ENCODE data around the gene PCNA.
A peak's percentile ranks its signal among the peaks of the same experiment; 100 is the strongest.
"Not testable (repeated sequence)": the region's sequence is repeated elsewhere in the genome, so short reads cannot be mapped to it uniquely, and the experiment has no call there.

The PCNA gene

DNA sequence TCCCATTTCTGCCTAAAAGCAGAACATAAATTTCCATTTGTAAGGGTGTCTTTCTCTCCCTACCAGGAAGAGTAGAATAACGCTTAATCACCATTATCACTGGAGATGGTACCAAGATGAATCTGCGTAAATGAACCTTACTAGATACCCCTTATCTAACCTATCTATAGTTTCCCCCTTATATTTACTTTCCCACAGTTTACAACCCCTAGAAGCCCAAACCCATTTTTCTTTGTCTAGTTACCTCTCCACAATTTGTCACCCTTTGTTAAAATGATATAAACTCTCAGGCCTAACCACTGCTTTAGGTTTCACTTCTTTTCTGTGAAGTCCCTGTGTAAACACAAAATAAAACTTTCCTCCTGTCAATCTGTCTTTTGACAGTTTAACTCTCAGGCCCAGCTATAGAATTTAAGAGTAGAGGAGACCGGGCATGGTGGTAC lies 45.5 kb downstream of the PCNA start:
- Histone ChIP-seq H3K27ac (ENCODE audit: low read length) (no peak overlapping the region), H3K4me3 (ENCODE audit: low read depth in 1 of 2, low read length in 2 of 2) (no peak overlapping the region)

DNA sequence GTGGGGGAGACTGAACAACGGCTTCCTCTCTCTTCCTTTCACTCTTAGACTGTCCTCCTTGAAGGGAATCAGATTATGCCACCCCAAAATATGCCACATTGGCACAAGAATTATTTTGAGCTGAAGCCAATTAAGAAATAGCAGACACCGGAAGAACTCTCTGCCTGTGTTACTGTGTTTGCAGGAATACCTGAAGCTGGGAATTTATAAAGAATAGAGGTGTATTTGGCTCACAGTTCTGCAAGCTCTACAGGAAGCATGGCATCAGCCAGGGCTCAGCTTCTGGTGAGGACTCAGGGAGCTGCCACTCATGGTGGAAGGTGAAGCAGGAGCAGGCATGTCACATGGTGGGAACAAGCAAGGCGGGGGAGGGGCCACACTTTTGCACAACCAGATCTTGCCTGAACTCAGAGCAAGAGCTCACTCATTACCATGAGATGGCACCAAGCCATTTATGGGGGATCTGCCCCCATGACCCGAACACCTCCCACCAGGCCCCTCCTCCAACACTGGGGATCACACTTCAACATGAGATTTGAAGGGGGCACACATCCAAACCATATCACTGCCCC lies 46.0 kb downstream of the PCNA start:
- Histone ChIP-seq H3K4me3 (ENCODE audit: low read depth in 1 of 2, low read length in 2 of 2) (no peak overlapping the region), H3K36me3 (ENCODE audit: control insufficient read depth in 1 of 2, insufficient read depth in 2 of 2, low read length in 2 of 2) (no peaks in the 10 kb centered on the region), H3K4me1 (ENCODE audit: control insufficient read depth in 1 of 2, insufficient read depth in 2 of 2, low read length in 2 of 2) (peaks cover 4 to 12% of the 10 kb centered on the region in 2 donors)

More for the DNA sequence above, 45.5 kb downstream of the PCNA start:
- Histone ChIP-seq H3K9me3 (ENCODE audit: control insufficient read depth in 1 of 2, low read length in 2 of 2) (no peaks in the 10 kb centered on the region), H3K36me3 (ENCODE audit: control insufficient read depth in 1 of 2, insufficient read depth in 2 of 2, low read length in 2 of 2) (no peaks in the 10 kb centered on the region), H3K27me3 (ENCODE audit: low read depth, low read length) (no peaks in the 10 kb centered on the region), H3K4me1 (ENCODE audit: control insufficient read depth in 1 of 2, insufficient read depth in 2 of 2, low read length in 2 of 2) (peaks cover 4 to 12% of the 10 kb centered on the region in 2 donors)

GRCh38 chr20:5072756-5073659 lies 46.8 kb downstream of the PCNA start:
- Histone ChIP-seq H3K9me3 (ENCODE audit: control insufficient read depth in 1 of 2, low read length in 2 of 2) (no peaks in the 10 kb centered on the region), H3K27ac (ENCODE audit: low read length) (peak overlapping the region; percentile 49), H3K4me1 (ENCODE audit: control insufficient read depth in 1 of 2, insufficient read depth in 2 of 2, low read length in 2 of 2) (peaks cover 4 to 12% of the 10 kb centered on the region in 2 donors), H3K27me3 (ENCODE audit: low read depth, low read length) (no peaks in the 10 kb centered on the region), H3K4me3 (ENCODE audit: low read depth in 1 of 2, low read length in 2 of 2) (no peak overlapping the region), H3K36me3 (ENCODE audit: control insufficient read depth in 1 of 2, insufficient read depth in 2 of 2, low read length in 2 of 2) (no peaks in the 10 kb centered on the region)

More for the DNA sequence above, 46.0 kb downstream of the PCNA start:
- H3K27me3 ChIP-seq (ENCODE audit: low read depth, low read length) = no peaks in the 10 kb centered on the region
- no peaks in the 10 kb centered on the region for H3K9me3 ChIP-seq (ENCODE audit: control insufficient read depth in 1 of 2, low read length in 2 of 2)
- H3K27ac ChIP-seq (ENCODE audit: low read length) = peak overlapping the region; percentile 32

GRCh38 chr20:5071942-5072341 lies 47.8 kb downstream of the PCNA start:
- not testable (repeated sequence) for H3K27me3 ChIP-seq (ENCODE audit: low read depth, low read length); H3K9me3 ChIP-seq (ENCODE audit: control insufficient read depth in 1 of 2, low read length in 2 of 2); H3K4me3 ChIP-seq (ENCODE audit: low read depth in 1 of 2, low read length in 2 of 2); H3K36me3 ChIP-seq (ENCODE audit: control insufficient read depth in 1 of 2, insufficient read depth in 2 of 2, low read length in 2 of 2); H3K27ac ChIP-seq (ENCODE audit: low read length)
- peaks cover 4 to 12% of the 10 kb centered on the region in 2 donors for H3K4me1 ChIP-seq (ENCODE audit: control insufficient read depth in 1 of 2, insufficient read depth in 2 of 2, low read length in 2 of 2)

DNA sequence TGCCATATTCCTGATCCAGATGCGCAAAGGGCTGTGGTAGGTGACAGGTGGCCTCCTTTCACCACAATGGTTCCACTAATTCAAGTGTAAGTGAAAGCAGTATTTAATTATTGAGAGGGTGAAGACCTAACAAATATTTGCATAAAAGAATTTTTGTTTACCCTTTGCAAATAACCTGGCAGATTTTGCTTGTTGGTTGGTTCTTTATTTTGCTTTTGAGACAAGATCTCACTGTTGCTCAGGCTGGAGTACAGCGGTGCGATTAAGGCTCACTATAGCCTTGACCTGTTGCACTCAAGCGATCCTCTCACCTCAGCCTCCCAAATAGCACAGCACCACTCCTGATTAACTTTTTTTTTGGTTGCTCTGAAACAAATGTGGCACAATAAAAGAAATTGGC lies 49.2 kb downstream of the PCNA start:
- Histone ChIP-seq H3K4me1 (ENCODE audit: control insufficient read depth in 1 of 2, insufficient read depth in 2 of 2, low read length in 2 of 2) (peaks cover 4 to 12% of the 10 kb centered on the region in 2 donors), H3K36me3 (ENCODE audit: control insufficient read depth in 1 of 2, insufficient read depth in 2 of 2, low read length in 2 of 2) (no peaks in the 10 kb centered on the region), H3K9me3 (ENCODE audit: control insufficient read depth in 1 of 2, low read length in 2 of 2) (no peaks in the 10 kb centered on the region), H3K4me3 (ENCODE audit: low read depth in 1 of 2, low read length in 2 of 2) (no peak overlapping the region), H3K27ac (ENCODE audit: low read length) (no peak overlapping the region), H3K27me3 (ENCODE audit: low read depth, low read length) (no peaks in the 10 kb centered on the region)

DNA sequence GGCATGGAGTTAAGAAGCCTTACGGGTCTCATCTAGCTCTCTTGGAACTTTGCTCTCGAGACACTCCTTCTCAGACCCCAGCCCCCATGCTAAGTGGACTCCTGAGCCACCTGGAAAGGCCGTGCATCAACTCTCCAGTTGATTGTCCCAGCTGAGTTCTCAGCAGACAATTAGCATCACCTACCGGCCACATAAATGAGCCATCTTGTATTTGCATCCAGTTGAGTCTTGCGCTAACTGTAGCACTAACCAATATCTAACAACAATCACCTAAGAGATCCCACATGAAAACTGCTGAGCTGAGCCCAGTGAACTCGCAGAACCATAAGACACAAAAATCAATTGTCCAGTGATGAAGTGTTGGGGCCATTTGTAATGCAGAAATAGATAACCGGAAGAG lies 49.7 kb downstream of the PCNA start:
- H3K9me3 ChIP-seq (ENCODE audit: control insufficient read depth in 1 of 2, low read length in 2 of 2) = no peaks in the 10 kb centered on the region
- H3K4me1 ChIP-seq (ENCODE audit: control insufficient read depth in 1 of 2, insufficient read depth in 2 of 2, low read length in 2 of 2) = peaks cover 4 to 12% of the 10 kb centered on the region in 2 donors
- no peaks in the 10 kb centered on the region for H3K36me3 ChIP-seq (ENCODE audit: control insufficient read depth in 1 of 2, insufficient read depth in 2 of 2, low read length in 2 of 2)
- H3K27me3 ChIP-seq (ENCODE audit: low read depth, low read length) = no peaks in the 10 kb centered on the region
- no peak overlapping the region for H3K4me3 ChIP-seq (ENCODE audit: low read depth in 1 of 2, low read length in 2 of 2)
- H3K27ac ChIP-seq (ENCODE audit: low read length) = no peak overlapping the region

GRCh38 chr20:5069141-5069806 lies 50.5 kb downstream of the PCNA start:
- H3K27me3 ChIP-seq (ENCODE audit: low read depth, low read length) = no peaks in the 10 kb centered on the region

DNA sequence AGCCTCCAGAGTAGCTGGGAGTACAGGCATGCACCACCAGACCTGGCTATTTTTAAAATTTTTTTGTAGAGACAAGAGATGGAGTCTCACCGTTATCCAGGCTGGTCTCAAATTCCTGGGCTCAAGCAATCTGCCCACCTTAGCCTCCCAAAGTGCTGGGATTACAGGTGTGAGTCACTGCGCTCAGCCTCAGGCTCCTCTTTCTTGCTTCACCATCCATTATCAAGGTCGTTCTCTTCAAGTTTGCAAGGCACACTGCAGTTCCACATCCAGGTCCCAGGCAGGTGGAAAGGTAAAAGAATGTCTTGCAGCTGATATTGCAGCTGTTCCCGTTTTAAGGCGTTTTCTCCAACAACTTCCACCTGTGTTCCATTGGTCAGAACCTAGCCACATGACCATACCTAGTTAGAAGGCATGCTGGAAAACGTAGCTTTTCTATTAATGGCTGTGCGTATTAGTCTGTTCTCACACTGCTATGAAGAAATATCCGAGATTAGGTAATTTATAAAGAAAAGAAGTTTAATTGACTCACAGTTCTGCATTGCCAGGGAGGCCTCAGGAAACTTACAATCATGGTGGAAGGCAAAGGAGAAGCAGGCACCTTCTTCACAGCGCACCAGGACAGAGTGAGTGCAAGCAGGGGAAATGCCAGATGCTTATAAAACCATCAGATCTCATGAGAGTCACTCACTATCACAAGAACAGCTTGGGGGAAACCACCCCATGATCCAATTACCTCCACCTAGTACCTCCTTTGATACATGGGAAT lies 51.7 kb downstream of the PCNA start:
- Histone ChIP-seq H3K36me3 (ENCODE audit: control insufficient read depth in 1 of 2, insufficient read depth in 2 of 2, low read length in 2 of 2) (no peaks in the 10 kb centered on the region), H3K9me3 (ENCODE audit: control insufficient read depth in 1 of 2, low read length in 2 of 2) (no peaks in the 10 kb centered on the region), H3K4me3 (ENCODE audit: low read depth in 1 of 2, low read length in 2 of 2) (no peak overlapping the region)

More at GRCh38 chr20:5069141-5069806, 50.5 kb downstream of the PCNA start:
- Histone ChIP-seq H3K4me1 (ENCODE audit: control insufficient read depth in 1 of 2, insufficient read depth in 2 of 2, low read length in 2 of 2) (peaks cover 4 to 12% of the 10 kb centered on the region in 2 donors), H3K36me3 (ENCODE audit: control insufficient read depth in 1 of 2, insufficient read depth in 2 of 2, low read length in 2 of 2) (no peaks in the 10 kb centered on the region), H3K9me3 (ENCODE audit: control insufficient read depth in 1 of 2, low read length in 2 of 2) (no peaks in the 10 kb centered on the region), H3K27ac (ENCODE audit: low read length) (no peak overlapping the region), H3K4me3 (ENCODE audit: low read depth in 1 of 2, low read length in 2 of 2) (no peak overlapping the region)

DNA sequence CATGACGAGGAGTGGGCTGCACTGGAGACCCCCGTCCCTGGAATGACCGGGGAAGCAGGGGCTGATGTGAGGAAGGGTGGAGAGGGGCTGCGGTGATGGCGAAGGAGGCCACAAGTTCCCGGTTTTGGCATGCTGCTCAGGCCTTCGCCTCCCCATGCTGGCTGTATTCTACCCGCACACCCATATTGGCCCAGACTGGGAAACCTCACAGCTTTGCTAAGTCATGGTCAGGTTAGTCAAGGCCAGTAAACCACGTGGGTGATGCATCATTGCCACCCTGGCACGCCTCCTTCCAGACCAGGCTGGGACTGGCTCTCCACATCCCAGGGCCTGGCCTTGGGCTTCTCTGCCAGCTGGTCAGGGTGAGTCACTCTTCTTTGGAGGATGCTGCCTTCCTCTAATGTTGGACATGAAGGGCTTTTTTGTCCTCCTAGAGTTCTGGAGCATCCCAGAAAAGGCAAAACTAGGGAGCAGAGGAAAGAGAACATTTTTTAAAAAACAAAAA lies 53.8 kb downstream of the PCNA start:
- no peak overlapping the region for H3K4me3 ChIP-seq (ENCODE audit: low read depth in 1 of 2, low read length in 2 of 2)
- H3K9me3 ChIP-seq (ENCODE audit: control insufficient read depth in 1 of 2, low read length in 2 of 2) = no peaks in the 10 kb centered on the region
- no peaks in the 10 kb centered on the region for H3K27me3 ChIP-seq (ENCODE audit: low read depth, low read length)
- H3K27ac ChIP-seq (ENCODE audit: low read length) = no peak overlapping the region
- H3K36me3 ChIP-seq (ENCODE audit: control insufficient read depth in 1 of 2, insufficient read depth in 2 of 2, low read length in 2 of 2) = no peaks in the 10 kb centered on the region
- no peaks in the 10 kb centered on the region for H3K4me1 ChIP-seq (ENCODE audit: control insufficient read depth in 1 of 2, insufficient read depth in 2 of 2, low read length in 2 of 2)

More for the DNA sequence above, 51.7 kb downstream of the PCNA start:
- Histone ChIP-seq H3K27me3 (ENCODE audit: low read depth, low read length) (no peaks in the 10 kb centered on the region), H3K4me1 (ENCODE audit: control insufficient read depth in 1 of 2, insufficient read depth in 2 of 2, low read length in 2 of 2) (peaks cover 4% of the 10 kb centered on the region in 2 donors), H3K27ac (ENCODE audit: low read length) (no peak overlapping the region)

GRCh38 chr20:5065166-5065878 lies 54.4 kb downstream of the PCNA start:
- Histone ChIP-seq H3K36me3 (ENCODE audit: control insufficient read depth in 1 of 2, insufficient read depth in 2 of 2, low read length in 2 of 2) (no peaks in the 10 kb centered on the region), H3K27ac (ENCODE audit: low read length) (no peak overlapping the region), H3K4me3 (ENCODE audit: low read depth in 1 of 2, low read length in 2 of 2) (no peak overlapping the region)

More at GRCh38 chr20:5065166-5065878, 54.4 kb downstream of the PCNA start:
- Histone ChIP-seq H3K4me1 (ENCODE audit: control insufficient read depth in 1 of 2, insufficient read depth in 2 of 2, low read length in 2 of 2) (no peaks in the 10 kb centered on the region), H3K9me3 (ENCODE audit: control insufficient read depth in 1 of 2, low read length in 2 of 2) (no peaks in the 10 kb centered on the region), H3K27me3 (ENCODE audit: low read depth, low read length) (no peaks in the 10 kb centered on the region)

Data from muscle layer of duodenum (tissue), 2 donors.